Epithelial cell of esophagus (primary cell): ENCODE results near the gene UTF1.

ENCODE experiments used
- DNase-seq: peaks from one replicate; pipeline ENCODE4 v3.0.0; 2010; ENCODE audit warnings: low read depth
- H3K4me3 ChIP-seq: 2 replicates; pipeline ENCODE4 v1.5.1; 2011; ENCODE audit warnings: mild to moderate bottlenecking, low read length, control low read depth
- TF ChIP-seq, protein P1 (sequence below): IDR thresholded peaks from 2 replicates; pipeline ENCODE4 v1.5.1; 2011; ENCODE audit warnings: low read depth, mild to moderate bottlenecking, low read length, control low read depth, inconsistent platforms; ENCODE audit not compliant: insufficient read depth; ENCODE audit errors: missing control alignments

Gene UTF1

DNA sequence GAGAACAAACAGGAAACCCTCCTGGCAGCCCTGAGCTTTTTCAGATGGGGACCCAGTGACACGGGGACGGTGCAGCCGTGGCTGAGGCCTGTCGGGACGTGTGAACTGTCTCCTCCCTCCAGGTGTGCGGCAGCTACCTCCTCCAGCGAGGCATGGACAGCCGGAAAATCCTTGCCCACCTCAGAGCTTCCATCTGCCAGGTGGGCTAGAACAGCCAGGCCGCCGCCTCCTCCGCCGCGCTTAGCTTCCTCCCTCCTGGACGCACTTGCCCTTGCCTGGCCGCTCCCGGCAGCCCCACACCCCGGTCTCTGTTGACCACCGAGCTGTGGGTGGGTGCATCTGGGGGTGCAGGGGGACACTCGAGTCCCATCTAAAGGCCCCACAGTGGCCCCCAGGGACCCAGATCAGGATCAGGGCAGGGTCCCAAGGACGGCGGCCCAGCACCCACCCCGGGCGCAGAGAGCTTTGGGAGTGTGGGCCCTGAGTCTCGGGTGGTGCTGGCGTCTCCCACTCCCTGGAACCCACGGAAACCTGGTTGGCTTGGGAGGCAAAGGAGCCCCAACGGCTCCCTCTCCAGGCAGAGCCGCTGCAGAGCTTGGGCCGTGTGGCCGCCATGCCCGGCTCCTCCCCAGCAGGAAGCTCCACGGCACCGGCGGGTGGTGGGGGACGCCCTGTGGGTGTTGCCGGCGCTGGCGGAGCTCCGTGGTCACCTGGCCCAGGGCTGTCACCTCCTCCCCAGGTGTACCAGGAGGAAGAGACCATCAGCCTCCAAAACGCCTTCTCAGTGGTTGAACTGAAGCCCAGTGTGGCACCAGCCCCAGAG is 32.9 kb upstream of the UTF1 start:
- no peak for DNase-seq
- TF ChIP-seq, protein P1, sequence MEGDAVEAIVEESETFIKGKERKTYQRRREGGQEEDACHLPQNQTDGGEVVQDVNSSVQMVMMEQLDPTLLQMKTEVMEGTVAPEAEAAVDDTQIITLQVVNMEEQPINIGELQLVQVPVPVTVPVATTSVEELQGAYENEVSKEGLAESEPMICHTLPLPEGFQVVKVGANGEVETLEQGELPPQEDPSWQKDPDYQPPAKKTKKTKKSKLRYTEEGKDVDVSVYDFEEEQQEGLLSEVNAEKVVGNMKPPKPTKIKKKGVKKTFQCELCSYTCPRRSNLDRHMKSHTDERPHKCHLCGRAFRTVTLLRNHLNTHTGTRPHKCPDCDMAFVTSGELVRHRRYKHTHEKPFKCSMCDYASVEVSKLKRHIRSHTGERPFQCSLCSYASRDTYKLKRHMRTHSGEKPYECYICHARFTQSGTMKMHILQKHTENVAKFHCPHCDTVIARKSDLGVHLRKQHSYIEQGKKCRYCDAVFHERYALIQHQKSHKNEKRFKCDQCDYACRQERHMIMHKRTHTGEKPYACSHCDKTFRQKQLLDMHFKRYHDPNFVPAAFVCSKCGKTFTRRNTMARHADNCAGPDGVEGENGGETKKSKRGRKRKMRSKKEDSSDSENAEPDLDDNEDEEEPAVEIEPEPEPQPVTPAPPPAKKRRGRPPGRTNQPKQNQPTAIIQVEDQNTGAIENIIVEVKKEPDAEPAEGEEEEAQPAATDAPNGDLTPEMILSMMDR, result no peak
- no peak overlapping the region for H3K4me3 ChIP-seq

DNA sequence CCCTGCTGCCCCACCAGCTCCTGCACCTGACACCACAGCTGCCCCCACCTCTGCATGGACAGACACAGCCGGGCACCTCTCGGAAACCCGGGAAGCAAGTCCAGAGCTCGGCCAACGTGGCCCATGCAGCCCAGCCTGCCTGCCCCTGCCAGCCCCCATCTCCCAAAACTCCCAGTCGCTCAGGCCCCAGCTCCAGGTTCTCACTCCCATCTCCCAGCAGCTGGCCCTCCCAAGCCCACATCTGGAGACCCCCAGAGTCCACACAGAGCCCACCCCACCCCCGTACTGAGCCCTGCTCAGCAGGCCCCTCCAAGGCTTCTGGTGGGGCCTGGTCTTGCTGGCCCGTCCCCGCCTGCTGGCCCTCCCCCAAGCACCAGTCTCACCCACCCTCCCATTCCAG is 32.2 kb upstream of the UTF1 start:
- no peak overlapping the region for H3K4me3 ChIP-seq
- DNase-seq, result no peak
- TF ChIP-seq, protein P1, result no peak

DNA sequence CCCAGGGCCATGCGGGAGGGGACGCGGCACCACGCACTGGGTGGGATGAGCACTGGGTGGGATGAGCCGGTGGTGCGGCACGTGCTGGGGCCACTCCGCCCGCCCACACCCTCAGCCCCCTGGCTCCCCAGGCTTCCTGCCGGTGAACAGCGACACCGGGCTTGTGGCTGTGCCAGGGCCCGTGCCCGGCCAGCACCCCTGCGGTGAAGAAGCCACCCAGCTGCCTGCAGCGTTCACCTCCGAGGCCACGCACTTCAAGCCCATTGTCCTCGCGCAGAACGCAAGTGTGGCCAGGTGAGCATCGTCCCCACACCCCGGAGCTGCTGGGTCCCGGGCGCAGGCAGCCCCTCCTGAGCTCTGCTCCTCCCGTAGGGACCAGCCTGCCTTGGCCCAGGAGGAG is 31.8 kb upstream of the UTF1 start:
- H3K4me3 ChIP-seq, result no peak overlapping the region
- no peak for DNase-seq
- TF ChIP-seq, protein P1, result no peak

DNA sequence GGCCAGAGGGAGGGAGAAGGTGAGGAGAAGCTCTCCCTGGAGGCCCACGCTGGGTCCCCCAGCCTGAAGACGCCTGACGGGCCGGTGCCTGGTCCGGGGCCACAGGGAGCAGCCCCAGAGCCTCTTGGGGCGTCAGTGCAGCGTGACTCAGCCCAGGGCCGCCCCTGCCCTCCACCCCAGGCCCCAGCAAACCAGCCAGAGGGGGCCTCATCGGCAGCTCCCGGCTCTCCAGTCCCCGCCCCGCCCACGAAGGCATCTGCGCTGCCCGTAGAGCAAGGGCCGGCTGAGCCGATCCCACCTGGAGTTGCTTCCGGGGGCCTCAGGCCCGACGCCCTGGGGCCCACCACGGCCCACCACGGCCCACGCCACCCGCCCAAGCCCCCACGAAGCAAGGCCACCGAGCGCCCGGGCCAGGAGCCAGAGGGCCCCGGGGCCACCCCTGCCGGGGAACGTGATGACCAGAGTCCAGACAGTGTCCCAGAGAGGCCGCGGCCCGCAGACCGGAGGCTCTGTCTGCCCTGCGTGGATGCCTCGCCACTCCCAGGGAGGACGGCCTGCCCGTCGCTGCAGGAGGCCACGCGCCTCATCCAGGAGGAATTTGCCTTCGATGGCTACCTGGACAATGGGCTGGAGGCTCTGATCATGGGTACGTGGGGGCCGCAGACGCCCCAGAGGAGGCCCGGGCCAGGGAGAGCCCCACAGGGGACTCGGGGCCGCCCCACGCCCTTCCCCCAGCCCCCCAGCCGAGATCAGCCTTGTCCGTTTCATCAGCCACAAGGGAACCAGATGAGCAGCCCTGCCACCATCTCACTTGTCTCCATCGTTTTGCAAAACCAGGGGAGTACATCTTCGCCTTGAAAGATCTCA is 31.2 kb upstream of the UTF1 start:
- no peak overlapping the region for H3K4me3 ChIP-seq
- TF ChIP-seq, protein P1, result no peak
- DNase-seq, result no peak

DNA sequence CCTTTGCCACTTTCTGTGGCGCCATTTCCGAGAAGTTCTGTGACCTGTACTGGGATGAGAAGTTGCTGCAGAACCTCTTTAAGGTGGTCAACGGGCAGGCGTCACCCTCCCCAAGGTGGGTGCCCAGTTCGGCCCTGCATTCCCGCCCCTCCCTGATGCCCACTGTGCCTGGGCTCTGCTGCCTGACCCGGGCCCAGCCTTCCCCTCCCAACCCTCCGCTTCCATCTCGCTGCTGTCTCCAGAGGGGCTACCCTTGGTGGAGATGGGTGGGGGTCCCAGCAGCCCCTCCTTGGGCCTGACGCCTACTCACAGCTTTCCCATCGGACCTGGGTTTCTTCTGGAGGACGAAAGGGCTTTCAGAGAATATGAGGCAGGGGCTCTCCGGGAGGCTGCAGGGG is 30.5 kb upstream of the UTF1 start:
- TF ChIP-seq, protein P1, result no peak
- no peak for DNase-seq
- no peak overlapping the region for H3K4me3 ChIP-seq

DNA sequence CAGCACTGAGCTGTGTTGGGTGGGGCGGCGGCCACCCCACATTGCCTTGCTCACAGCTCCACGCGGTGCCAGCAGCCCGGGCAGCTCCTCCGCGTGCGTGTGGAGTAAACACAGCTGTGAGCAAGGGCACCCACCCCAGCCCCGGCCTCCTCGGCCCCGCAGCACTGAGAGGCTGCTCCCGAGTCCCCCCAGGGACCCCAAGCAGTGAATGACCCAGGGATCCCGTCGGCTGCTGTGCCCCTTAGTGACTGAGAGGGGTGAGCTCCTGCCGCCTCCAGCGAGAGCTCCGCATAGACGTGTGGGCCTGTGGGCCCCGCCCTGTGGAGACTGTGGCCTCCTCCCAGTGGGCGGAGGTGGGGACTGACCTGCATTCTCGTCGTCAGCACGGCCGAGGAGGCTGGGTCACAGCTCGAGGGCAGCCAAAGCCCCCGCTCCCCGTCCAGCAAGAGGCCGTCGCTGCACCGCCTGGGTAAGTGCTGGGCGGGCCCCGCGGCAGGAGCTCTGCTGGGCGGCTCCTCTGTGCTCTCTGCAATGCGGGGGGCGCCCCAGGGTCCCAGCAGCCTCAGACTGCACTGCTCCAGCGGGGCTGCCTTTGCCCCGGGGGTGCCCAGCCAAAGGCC is 29.9 kb upstream of the UTF1 start:
- H3K4me3 ChIP-seq, result no peak overlapping the region
- TF ChIP-seq, protein P1, result no peak
- no peak for DNase-seq
